HG03039 (cell line): ENCODE results near the gene ARID1B.

Source experiments
- ATAC-seq: cut with Tn5 transposase; IDR thresholded peaks from one replicate; pipeline ENCODE4 v1.9.1; 2021; ENCODE audit warnings: mild to moderate bottlenecking, moderate library complexity; ENCODE audit not compliant: unreplicated experiment

ARID1B gene

DNA sequence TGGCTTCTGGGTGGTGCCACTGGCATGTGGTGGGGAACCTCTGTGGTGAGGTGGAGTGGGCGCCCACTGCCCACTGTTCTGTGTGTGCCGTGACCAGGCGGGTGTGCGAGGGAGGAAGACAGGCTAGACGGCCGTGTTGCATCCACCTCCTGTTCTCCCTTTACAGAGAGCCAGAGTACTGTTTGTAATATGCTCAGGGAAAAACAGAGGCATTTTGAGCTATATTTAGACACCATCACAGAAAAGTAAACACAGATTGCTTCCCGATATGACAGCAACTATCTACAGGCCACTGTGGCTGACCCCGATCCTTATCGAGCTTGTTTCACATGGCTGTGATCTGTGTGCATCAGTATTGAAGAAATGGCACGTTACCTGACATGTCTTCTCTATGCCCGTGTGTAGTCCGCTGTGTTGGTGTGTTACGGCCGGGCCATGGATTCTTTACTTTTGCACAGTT lies 45.6 kb downstream of the ARID1B start:
- no peak for ATAC-seq

- ATAC-seq = no peak
These were observed 47.0 kb downstream of the ARID1B start for GRCh38 chr6:156824142-156824541.

- ATAC-seq = no peak
These were observed 48.3 kb downstream of the ARID1B start for GRCh38 chr6:156825475-156825874.

DNA sequence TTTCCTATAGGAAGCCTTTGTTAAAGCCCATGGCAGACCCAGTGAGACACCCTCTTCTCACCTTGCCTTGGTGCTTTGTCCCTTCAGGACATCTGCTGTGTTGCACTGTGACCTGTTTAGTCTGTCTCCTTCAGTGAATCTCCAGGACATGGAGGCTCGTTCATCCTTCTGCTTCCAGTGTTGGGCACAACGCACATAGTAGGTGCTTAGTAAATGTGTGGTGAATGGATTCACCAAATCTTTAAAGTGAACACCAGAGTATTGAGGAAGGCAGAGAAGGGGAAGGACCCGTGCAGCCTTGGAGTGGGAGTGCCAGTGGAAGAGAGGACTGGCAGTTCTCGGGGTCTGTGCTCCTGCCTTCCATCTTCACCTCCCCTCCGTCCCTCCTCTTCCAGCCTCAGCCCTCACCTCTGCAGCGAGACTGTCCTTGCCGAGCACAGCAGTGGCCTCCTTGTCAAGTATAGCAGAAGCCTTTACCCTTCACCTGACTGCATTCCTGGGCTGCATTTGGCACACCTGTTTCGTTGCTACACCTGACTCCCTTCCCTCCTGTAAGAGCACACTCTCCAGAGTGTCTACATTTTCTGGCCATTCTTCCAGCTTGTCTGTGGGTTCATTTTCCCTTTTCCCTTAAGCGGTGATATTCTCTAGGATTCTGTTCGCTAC lies 49.2 kb downstream of the ARID1B start:
- no peak for ATAC-seq

DNA sequence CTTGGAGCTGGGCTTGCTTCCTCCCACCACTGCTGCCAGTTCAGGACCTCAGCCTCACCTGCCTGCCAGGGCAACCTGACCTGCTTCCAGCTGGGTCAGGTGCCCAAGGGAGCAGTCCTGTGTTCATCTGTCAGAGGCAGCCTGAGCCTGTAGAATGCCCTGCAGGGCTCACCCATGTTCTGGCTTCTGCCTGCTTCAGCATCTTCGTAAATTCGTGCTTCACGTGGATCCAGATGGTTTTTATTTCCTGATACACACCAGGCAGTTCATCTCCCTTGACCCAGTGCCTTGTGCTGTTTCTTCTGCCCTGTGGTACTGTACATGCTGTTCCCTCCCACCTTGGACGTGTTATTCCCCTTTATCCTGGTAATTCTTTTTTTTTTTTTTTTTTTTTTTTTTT lies 50.2 kb downstream of the ARID1B start:
- ATAC-seq = no peak

GRCh38 chr6:156828280-156828703 lies 51.1 kb downstream of the ARID1B start:
- no peak for ATAC-seq

DNA sequence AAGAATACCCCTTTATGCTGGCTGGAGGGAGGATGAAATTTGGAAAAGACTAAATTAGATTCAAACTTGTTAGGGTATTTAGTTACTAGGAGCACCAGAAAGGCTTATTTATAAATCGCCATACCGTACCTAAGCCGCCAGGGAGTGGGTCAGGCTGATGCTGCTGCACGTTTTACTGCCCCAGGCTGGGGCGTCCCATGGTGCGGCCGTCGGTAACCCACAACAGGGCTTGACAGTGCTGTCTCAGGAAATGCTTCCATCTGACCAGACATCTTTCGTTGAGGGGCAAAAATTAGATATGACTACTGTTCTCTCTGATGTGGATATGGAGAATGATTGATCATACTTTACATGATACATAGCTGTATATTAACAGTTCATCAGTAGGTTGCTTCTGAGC lies 52.9 kb downstream of the ARID1B start:
- ATAC-seq = no peak

DNA sequence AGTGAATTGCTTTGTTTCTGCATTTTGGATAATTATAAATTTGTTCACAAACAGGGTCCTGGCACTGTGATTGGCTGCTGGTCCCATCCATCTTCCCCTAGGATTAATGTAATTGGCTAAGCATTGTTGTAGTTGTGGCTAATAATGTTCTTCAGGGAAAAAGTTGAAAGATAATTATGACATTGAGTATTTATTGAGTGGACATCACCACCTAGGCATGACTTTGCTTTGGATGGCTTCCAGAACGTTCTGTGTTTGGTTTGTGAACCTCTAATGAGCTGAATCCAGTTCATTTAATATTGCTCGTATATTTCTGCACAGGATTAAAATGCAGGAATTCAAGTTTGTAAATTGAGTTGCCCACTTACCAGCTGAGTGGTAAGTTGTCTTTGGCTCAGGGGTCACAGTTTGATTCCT lies 55.1 kb downstream of the ARID1B start:
- ATAC-seq = no peak

GRCh38 chr6:156832669-156833068 lies 55.5 kb downstream of the ARID1B start:
- ATAC-seq = no peak

GRCh38 chr6:156833755-156834154 lies 56.6 kb downstream of the ARID1B start:
- ATAC-seq = no peak

DNA sequence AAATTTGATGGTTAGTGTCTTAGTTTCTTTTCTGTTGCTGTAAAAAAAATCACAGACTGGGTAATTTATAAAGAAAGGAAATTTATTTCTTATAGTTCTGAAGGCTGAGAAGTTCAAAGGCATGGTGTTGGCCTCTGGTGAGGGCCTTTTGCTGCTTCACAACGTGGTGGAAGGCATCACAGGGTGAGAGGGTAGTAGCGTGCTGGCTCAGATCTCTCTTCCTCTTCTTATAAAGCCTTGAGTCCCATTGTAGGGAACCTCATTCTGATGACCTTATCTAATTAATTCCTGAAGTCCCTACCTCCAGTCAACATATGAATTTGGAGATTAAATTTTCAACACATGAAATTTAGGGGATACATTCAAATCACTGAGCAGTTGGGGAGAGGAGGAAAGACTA lies 62.0 kb downstream of the ARID1B start:
- ATAC-seq = no peak

DNA sequence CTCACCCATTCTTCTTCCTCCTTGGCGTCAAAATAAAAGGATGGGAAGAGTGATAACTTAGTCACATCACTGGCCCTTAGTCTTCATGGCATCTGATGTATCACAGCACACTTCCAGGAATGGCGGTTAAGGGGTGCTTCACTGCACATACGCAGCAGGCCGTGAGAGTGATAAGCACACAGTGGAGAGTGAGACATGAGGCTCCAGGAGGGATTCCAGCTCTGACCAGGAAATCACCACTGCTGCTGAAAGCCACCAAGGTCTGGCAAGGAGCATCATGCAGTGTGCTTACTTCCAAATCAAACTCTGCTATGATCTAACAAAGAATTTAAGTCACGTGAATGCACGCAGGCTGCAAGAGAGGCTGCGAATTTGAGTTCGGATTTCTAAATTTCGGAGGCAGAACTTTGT lies 62.4 kb downstream of the ARID1B start:
- ATAC-seq = no peak

DNA sequence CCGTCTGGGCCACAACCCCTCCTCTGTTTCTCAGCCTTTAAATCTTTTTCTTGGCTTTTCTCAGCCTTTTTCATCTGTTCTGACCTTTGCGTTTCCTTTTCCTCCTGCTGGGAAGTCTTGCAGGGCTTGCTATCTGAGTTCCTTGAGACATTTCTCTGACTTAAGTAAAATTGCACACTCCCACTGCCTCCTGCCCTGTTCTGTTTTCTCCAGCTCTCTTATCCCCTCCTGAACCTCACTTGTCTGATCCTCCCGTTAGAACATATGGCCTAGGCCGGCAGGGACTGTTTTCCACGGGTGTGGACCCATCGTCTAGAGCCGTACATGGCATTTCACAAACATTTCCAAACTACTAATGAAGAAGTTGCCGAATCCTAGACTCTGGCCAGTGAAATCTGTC lies 63.0 kb downstream of the ARID1B start:
- no peak for ATAC-seq

- no peak for ATAC-seq
These were observed 63.4 kb downstream of the ARID1B start for GRCh38 chr6:156840606-156841005.

DNA sequence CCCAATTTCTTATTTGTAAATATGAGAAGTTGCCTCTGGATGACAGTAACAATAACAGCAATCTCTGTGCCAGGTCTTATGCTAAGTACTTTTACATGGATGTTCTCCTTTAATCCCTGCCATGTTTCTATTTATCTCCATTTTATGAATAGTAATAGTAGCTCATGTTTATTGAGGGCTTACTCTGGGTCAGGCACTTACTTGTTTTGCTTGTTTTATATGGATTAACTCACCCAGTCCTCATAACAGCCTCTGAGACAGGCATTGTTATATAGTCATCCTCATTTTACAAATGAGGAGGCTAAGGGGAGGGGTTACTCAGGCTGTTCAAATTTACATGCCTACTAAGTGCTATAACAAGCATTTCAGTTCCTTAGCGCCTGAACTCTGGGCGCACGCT lies 64.3 kb downstream of the ARID1B start:
- no peak for ATAC-seq

- no peak for ATAC-seq
These were observed 65.5 kb downstream of the ARID1B start for GRCh38 chr6:156842598-156843250.

GRCh38 chr6:156844089-156844488 lies 66.9 kb downstream of the ARID1B start:
- ATAC-seq = no peak

- ATAC-seq = no peak
These were observed 68.4 kb downstream of the ARID1B start for GRCh38 chr6:156845454-156846155.

DNA sequence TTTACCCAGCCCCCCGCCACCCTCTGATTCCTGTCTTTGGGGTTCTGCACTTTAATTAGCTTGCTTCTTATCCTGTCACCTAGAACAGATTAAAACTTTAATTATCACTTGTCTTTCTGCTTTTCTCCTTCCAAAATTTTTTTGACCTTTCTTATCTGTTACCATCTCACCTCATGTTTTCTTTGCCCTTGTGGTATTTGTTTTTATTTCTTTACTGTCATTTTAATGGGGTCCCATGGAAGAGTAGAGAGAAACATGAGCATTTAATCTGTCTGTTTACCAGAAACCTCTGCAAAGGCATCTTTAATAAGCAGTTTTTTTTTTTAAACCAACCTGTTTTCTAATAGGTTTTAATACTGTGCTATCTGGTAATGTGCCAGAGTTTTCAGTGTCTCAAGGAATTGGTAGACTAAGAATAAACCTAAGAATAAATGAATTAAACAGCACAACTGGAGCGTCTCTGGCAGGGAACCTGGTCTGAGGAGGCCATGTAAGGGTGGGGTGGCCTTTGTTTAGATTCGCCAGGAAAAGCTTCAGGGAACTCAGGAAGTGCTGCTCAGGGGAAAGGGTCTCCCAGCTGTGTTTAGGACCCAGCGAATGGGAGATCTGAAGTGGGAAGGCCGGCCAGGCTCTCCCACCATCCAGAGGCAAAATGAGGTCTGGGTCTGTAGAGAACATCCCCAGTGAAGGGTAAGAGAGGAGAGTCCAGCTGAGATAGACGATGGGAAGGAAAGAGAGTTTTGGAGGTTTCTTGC lies 69.8 kb downstream of the ARID1B start:
- no peak for ATAC-seq

- ATAC-seq = no peak
These were observed 70.9 kb downstream of the ARID1B start for GRCh38 chr6:156848123-156848522.

DNA sequence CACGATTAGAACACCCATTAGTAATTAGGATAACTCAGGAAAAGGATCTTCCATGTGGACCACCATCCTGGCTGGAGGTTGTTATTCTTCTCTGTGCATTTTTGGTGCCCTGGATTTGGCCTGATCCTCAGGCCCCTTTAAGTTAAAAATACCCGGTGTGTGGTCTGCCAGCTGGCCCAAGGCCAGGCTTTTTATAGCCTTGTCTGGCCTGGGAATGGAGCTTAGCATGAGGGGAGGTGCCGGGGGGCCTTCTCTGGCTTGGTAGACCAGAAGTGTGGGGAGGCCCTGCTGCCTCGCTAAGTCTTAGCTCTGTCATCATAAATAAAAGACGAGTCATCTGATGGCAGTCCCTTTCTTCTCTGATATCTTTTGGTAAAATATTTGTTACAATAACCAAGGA lies 71.4 kb downstream of the ARID1B start:
- no peak for ATAC-seq
